ENCODE results near the gene SLC25A22.

GRCh38 chr11:826836-827145, 28.7 kb upstream of the SLC25A22 start:
- TF ChIP-seq SMAD1 (IDR thresholded peaks at IDR 0.05; ENCODE audit: low read depth, low read length, partially characterized antibody) (no peak), TAF1 (IDR thresholded peaks at IDR 0.05; ENCODE audit: control insufficient read depth, extremely low read depth, insufficient read depth, low read length, severe bottlenecking) (no peak), CTCF (IDR thresholded peaks at IDR 0.05 in 2 of 3, conservative IDR thresholded peaks at IDR 0.05 in 1 of 3; ENCODE audit: insufficient read depth in 2 of 3, low read depth in 1 of 3, low read length in 3 of 3) (no peak), ZBTB8A (IDR thresholded peaks at IDR 0.05; ENCODE audit: partially characterized antibody) (no peak)

Data from K562 (cell line).